ENCODE results near the gene GARIN5A.

- no peak for TF ChIP-seq CTCF (IDR thresholded peaks at IDR 0.05)
- no peak for TF ChIP-seq POLR2A (IDR thresholded peaks at IDR 0.05)
Measured at GRCh38 chr19:50437862-50438449, 38.7 kb downstream of the GARIN5A start.

Data from uterus (tissue), 2 donors.